ENCODE results near the gene LEF1. TPM values are rescaled to one million over a fixed set of nuclear protein-coding genes. Genes with fewer than 3 reads are reported as not detected.

The LEF1 gene
- total RNA-seq, 4 donors from 2014 or later: 1.5 to 2.6 (median 2.4) TPM; not detected in 1

- no peak for TF ChIP-seq EP300 (IDR thresholded peaks at IDR 0.05)
- no peak for TF ChIP-seq CTCF (IDR thresholded peaks at IDR 0.05)
- no peak for TF ChIP-seq POLR2AphosphoS5 (IDR thresholded peaks at IDR 0.05)
- TF ChIP-seq POLR2A (IDR thresholded peaks at IDR 0.05): no peak
- Histone ChIP-seq H3K4me1 (peaks cover 0 to 50% (median 21%) of the 10 kb centered on the region in 3 donors), H3K27me3 (peaks cover 99% of the 10 kb centered on the region), H3K9me3 (no peaks in the 10 kb centered on the region), H3K36me3 (no peaks in the 10 kb centered on the region), H3K27ac (no peak overlapping the region), H3K4me3 (peak overlapping the region; percentile 37 to 65)
- 0% methylated on average over 12 to 21 of the region's 30 CpGs for WGBS, 2 donors (ENCODE audit: low coverage in 1 of 2)
- no peak for ATAC-seq
These were observed 517 bp downstream of the LEF1 start for GRCh38 chr4:108168160-108168670.

GRCh38 chr4:108166441-108167315, 2.1 kb downstream of the LEF1 start:
- no peak overlapping the region for H3K27ac ChIP-seq
- peak overlapping the region; percentile 37 to 65 for H3K4me3 ChIP-seq
- peaks cover 0 to 35% (median 16%) of the 10 kb centered on the region in 3 donors for H3K4me1 ChIP-seq
- no peaks in the 10 kb centered on the region for H3K9me3 ChIP-seq
- 9 to 11% methylated on average over 8 to 22 of the region's 58 CpGs for WGBS, 2 donors (ENCODE audit: low coverage in 1 of 2)
- peaks cover 99% of the 10 kb centered on the region for H3K27me3 ChIP-seq
- TF ChIP-seq EP300 (IDR thresholded peaks at IDR 0.05) (no peak), POLR2AphosphoS5 (IDR thresholded peaks at IDR 0.05) (no peak), CTCF (IDR thresholded peaks at IDR 0.05) (no peak), POLR2A (IDR thresholded peaks at IDR 0.05) (no peak)
- no peak for ATAC-seq
- H3K36me3 ChIP-seq: no peaks in the 10 kb centered on the region

GRCh38 chr4:108166038-108166437, 2.7 kb downstream of the LEF1 start:
- Histone ChIP-seq H3K9me3 (no peaks in the 10 kb centered on the region), H3K27me3 (peaks cover 98% of the 10 kb centered on the region), H3K4me1 (peaks cover 0 to 32% (median 16%) of the 10 kb centered on the region in 3 donors), H3K36me3 (no peaks in the 10 kb centered on the region), H3K27ac (no peak overlapping the region), H3K4me3 (peak overlapping the region in 1 of 2 donors; percentile 65)
- 53 to 58% methylated on average over 10 to 12 of the region's 12 CpGs for WGBS, 2 donors (ENCODE audit: low coverage in 1 of 2)
- no peak for ATAC-seq
- TF ChIP-seq CTCF (IDR thresholded peaks at IDR 0.05): no peak
- TF ChIP-seq POLR2A (IDR thresholded peaks at IDR 0.05): no peak
- TF ChIP-seq POLR2AphosphoS5 (IDR thresholded peaks at IDR 0.05): no peak
- no peak for TF ChIP-seq EP300 (IDR thresholded peaks at IDR 0.05)

GRCh38 chr4:108165586-108165985, 3.1 kb downstream of the LEF1 start:
- TF ChIP-seq CTCF (IDR thresholded peaks at IDR 0.05): no peak
- TF ChIP-seq POLR2AphosphoS5 (IDR thresholded peaks at IDR 0.05): no peak
- TF ChIP-seq EP300 (IDR thresholded peaks at IDR 0.05): no peak
- TF ChIP-seq POLR2A (IDR thresholded peaks at IDR 0.05): no peak
- H3K27me3 ChIP-seq: peaks cover 97% of the 10 kb centered on the region
- no peak overlapping the region for H3K4me3 ChIP-seq
- no peaks in the 10 kb centered on the region for H3K9me3 ChIP-seq
- peaks cover 0 to 32% (median 16%) of the 10 kb centered on the region in 3 donors for H3K4me1 ChIP-seq
- WGBS, 2 donors (ENCODE audit: low coverage in 1 of 2): 83 to 87% methylated on average over 7 to 10 of the region's 10 CpGs
- H3K27ac ChIP-seq: no peak overlapping the region
- no peaks in the 10 kb centered on the region for H3K36me3 ChIP-seq
- no peak for ATAC-seq
